Heart left ventricle (tissue), 13 donors: Measurements from ENCODE around the gene OSBP2.

Source experiments
- POLR2A ChIP-seq, 2 donors: fragments of 450-650 bp; IDR thresholded peaks; one replicate each; pipeline ENCODE4 v1.6.1; 2017; ENCODE audit warnings: antibody characterized with exemption in 2 of 2, mild to moderate bottlenecking in 2 of 2, moderate library complexity in 2 of 2
- TF ChIP-seq, protein P1 (sequence below), 12 donors: fragments of 200-600 bp; sonication (generic) in 4 of 12; IDR thresholded peaks; one replicate each; pipeline versions ENCODE4 v1.5.0 to v1.8.0; 2018 to 2022; ENCODE audit warnings: antibody characterized with exemption in 12 of 12, mild to moderate bottlenecking in 5 of 12
- donor health status: ischemic (EF 13 %, LVEDD 7.1; RV severe dilation, severe dysfunction).
- donor health status: DM: no; HTN: yes; CAD: no.
- donor health status: DM: no; HTN: no; CAD: no.
- donor health status: ischemic (EF 25% LVEDD 6.9; RV normal size, moderate dysfunction).
- donor health status: ischemic (EF 25% LVEDD 5.7; RV mildly dilated, moderate dysfunction).
- donor health status: ischemic (EF 35%, LVEDD 5.7; RV mildly dilated, moderate dysfunction).
- donor health status: nonischemic (EF 11% LVEDD 7.7; RV severe dilation, severe dysfunction).
- donor health status: DM: yes; HTN: yes; CAD: no.
- donor health status: PGD.
- donor health status: ischemic (EF 29% LVEDD 5.4; RV normal size, mild dysfunction).
- donor health status: nonischemic (EF 23%, LVEDD 6.1; RV moderate dilation, normal function).

DNA sequence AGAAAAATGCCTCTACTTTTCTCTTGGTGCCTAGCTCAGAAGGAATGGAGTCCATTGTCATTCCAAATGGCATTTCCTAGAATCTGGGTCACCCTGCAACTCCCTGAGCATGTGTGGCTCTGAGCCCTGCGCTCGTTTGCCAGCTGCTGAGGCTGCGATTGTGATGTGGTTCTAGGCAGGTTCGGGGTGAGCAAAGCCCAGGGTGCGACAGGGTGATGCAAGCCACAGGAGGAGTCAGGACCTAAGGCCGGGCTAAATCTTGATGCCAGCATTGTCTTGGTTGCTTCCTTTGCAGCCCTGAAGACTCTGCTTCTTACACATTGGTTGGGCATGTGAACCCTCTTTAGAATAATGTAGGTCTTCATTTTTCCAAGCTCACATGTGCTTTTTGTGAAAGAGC lies 142.9 kb downstream of the OSBP2 start:
- TF ChIP-seq POLR2A (IDR thresholded peaks at IDR 0.05), result no peak
- TF ChIP-seq, protein P1, sequence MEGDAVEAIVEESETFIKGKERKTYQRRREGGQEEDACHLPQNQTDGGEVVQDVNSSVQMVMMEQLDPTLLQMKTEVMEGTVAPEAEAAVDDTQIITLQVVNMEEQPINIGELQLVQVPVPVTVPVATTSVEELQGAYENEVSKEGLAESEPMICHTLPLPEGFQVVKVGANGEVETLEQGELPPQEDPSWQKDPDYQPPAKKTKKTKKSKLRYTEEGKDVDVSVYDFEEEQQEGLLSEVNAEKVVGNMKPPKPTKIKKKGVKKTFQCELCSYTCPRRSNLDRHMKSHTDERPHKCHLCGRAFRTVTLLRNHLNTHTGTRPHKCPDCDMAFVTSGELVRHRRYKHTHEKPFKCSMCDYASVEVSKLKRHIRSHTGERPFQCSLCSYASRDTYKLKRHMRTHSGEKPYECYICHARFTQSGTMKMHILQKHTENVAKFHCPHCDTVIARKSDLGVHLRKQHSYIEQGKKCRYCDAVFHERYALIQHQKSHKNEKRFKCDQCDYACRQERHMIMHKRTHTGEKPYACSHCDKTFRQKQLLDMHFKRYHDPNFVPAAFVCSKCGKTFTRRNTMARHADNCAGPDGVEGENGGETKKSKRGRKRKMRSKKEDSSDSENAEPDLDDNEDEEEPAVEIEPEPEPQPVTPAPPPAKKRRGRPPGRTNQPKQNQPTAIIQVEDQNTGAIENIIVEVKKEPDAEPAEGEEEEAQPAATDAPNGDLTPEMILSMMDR (IDR thresholded peaks at IDR 0.05), result no peak
